ENCODE data around the gene CD8A.

CD8A gene

GRCh38 chr2:86825693-86826381 lies 35.1 kb upstream of the CD8A start:
- no peaks in the 10 kb centered on the region for H3K36me3 ChIP-seq (ENCODE audit: control insufficient read depth, insufficient read depth, low read length)
- 85% methylated on average over 11 to 12 of the region's 16 CpGs for whole genome bisulfite sequencing, 2 experiments (ENCODE audit: insufficient coverage in 2 of 2)
- H3K9me3 ChIP-seq (ENCODE audit: control insufficient read depth, low read length): peaks cover 4% of the 10 kb centered on the region

GRCh38 chr2:86825036-86825692 lies 34.5 kb upstream of the CD8A start:
- Histone ChIP-seq H3K4me3 (ENCODE audit: extremely low read depth, insufficient read depth, low read length, poor library complexity, severe bottlenecking) (no peak overlapping the region), H3K9me3 (ENCODE audit: control insufficient read depth, low read length) (peaks cover 4% of the 10 kb centered on the region), H3K4me1 (ENCODE audit: control insufficient read depth, insufficient read depth, low read length, poor library complexity, severe bottlenecking) (no peaks in the 10 kb centered on the region), H3K27ac (ENCODE audit: low read depth, low read length, severe bottlenecking) (no peak overlapping the region), H3K36me3 (ENCODE audit: control insufficient read depth, insufficient read depth, low read length) (no peaks in the 10 kb centered on the region)
- WGBS, 2 experiments (ENCODE audit: insufficient coverage in 2 of 2): 92 to 93% methylated on average over 5 to 7 of the region's 11 CpGs

More at GRCh38 chr2:86825693-86826381, 35.1 kb upstream of the CD8A start:
- Histone ChIP-seq H3K4me3 (ENCODE audit: extremely low read depth, insufficient read depth, low read length, poor library complexity, severe bottlenecking) (no peak overlapping the region), H3K4me1 (ENCODE audit: control insufficient read depth, insufficient read depth, low read length, poor library complexity, severe bottlenecking) (no peaks in the 10 kb centered on the region), H3K27ac (ENCODE audit: low read depth, low read length, severe bottlenecking) (no peak overlapping the region)

- Histone ChIP-seq H3K4me1 (ENCODE audit: control insufficient read depth, insufficient read depth, low read length, poor library complexity, severe bottlenecking) (no peaks in the 10 kb centered on the region), H3K27ac (ENCODE audit: low read depth, low read length, severe bottlenecking) (no peak overlapping the region), H3K9me3 (ENCODE audit: control insufficient read depth, low read length) (peaks cover 4% of the 10 kb centered on the region), H3K4me3 (ENCODE audit: extremely low read depth, insufficient read depth, low read length, poor library complexity, severe bottlenecking) (no peak overlapping the region), H3K36me3 (ENCODE audit: control insufficient read depth, insufficient read depth, low read length) (no peaks in the 10 kb centered on the region)
- WGBS, 2 experiments (ENCODE audit: insufficient coverage in 2 of 2): 44 to 100% methylated on average over 2 to 3 of the region's 3 CpGs
Measured at GRCh38 chr2:86822668-86823345, 32.1 kb upstream of the CD8A start.

- Histone ChIP-seq H3K9me3 (ENCODE audit: control insufficient read depth, low read length) (peaks cover 4% of the 10 kb centered on the region), H3K4me3 (ENCODE audit: extremely low read depth, insufficient read depth, low read length, poor library complexity, severe bottlenecking) (no peak overlapping the region), H3K4me1 (ENCODE audit: control insufficient read depth, insufficient read depth, low read length, poor library complexity, severe bottlenecking) (no peaks in the 10 kb centered on the region), H3K27ac (ENCODE audit: low read depth, low read length, severe bottlenecking) (no peak overlapping the region), H3K36me3 (ENCODE audit: control insufficient read depth, insufficient read depth, low read length) (no peaks in the 10 kb centered on the region)
- 87 to 90% methylated on average over 6 of the region's 6 CpGs for WGBS, 2 experiments (ENCODE audit: insufficient coverage in 2 of 2)
Measured at GRCh38 chr2:86821842-86822241, 31.1 kb upstream of the CD8A start.

GRCh38 chr2:86821306-86821705 lies 30.6 kb upstream of the CD8A start:
- no peak overlapping the region for H3K27ac ChIP-seq (ENCODE audit: low read depth, low read length, severe bottlenecking)
- H3K9me3 ChIP-seq (ENCODE audit: control insufficient read depth, low read length): peaks cover 4% of the 10 kb centered on the region
- no peaks in the 10 kb centered on the region for H3K36me3 ChIP-seq (ENCODE audit: control insufficient read depth, insufficient read depth, low read length)
- H3K4me3 ChIP-seq (ENCODE audit: extremely low read depth, insufficient read depth, low read length, poor library complexity, severe bottlenecking): no peak overlapping the region
- WGBS, 2 experiments (ENCODE audit: insufficient coverage in 2 of 2): 86 to 95% methylated on average over 11 to 12 of the region's 13 CpGs
- H3K4me1 ChIP-seq (ENCODE audit: control insufficient read depth, insufficient read depth, low read length, poor library complexity, severe bottlenecking): no peaks in the 10 kb centered on the region

GRCh38 chr2:86818957-86819356 lies 28.2 kb upstream of the CD8A start:
- Histone ChIP-seq H3K27ac (ENCODE audit: low read depth, low read length, severe bottlenecking) (no peak overlapping the region), H3K36me3 (ENCODE audit: control insufficient read depth, insufficient read depth, low read length) (no peaks in the 10 kb centered on the region), H3K4me3 (ENCODE audit: extremely low read depth, insufficient read depth, low read length, poor library complexity, severe bottlenecking) (no peak overlapping the region), H3K9me3 (ENCODE audit: control insufficient read depth, low read length) (peaks cover 4% of the 10 kb centered on the region), H3K4me1 (ENCODE audit: control insufficient read depth, insufficient read depth, low read length, poor library complexity, severe bottlenecking) (no peaks in the 10 kb centered on the region)
- WGBS, 2 experiments (ENCODE audit: insufficient coverage in 2 of 2): no CpG with 5 or more reads among the region's 2 CpGs

- H3K4me3 ChIP-seq (ENCODE audit: extremely low read depth, insufficient read depth, low read length, poor library complexity, severe bottlenecking): no peak overlapping the region
- peaks cover 4% of the 10 kb centered on the region for H3K9me3 ChIP-seq (ENCODE audit: control insufficient read depth, low read length)
- H3K4me1 ChIP-seq (ENCODE audit: control insufficient read depth, insufficient read depth, low read length, poor library complexity, severe bottlenecking): no peaks in the 10 kb centered on the region
- no peak overlapping the region for H3K27ac ChIP-seq (ENCODE audit: low read depth, low read length, severe bottlenecking)
- H3K36me3 ChIP-seq (ENCODE audit: control insufficient read depth, insufficient read depth, low read length): no peaks in the 10 kb centered on the region
- WGBS, 2 experiments (ENCODE audit: insufficient coverage in 2 of 2): 90% methylated on average over 2 of the region's 4 CpGs; no CpG with 5 or more reads in 1 of the 2 experiments
Measured at GRCh38 chr2:86818114-86818801, 27.5 kb upstream of the CD8A start.

GRCh38 chr2:86815611-86816010 lies 24.9 kb upstream of the CD8A start:
- Histone ChIP-seq H3K4me1 (ENCODE audit: control insufficient read depth, insufficient read depth, low read length, poor library complexity, severe bottlenecking) (no peaks in the 10 kb centered on the region), H3K4me3 (ENCODE audit: extremely low read depth, insufficient read depth, low read length, poor library complexity, severe bottlenecking) (no peak overlapping the region), H3K27ac (ENCODE audit: low read depth, low read length, severe bottlenecking) (no peak overlapping the region), H3K9me3 (ENCODE audit: control insufficient read depth, low read length) (no peaks in the 10 kb centered on the region), H3K36me3 (ENCODE audit: control insufficient read depth, insufficient read depth, low read length) (no peaks in the 10 kb centered on the region)
- 83 to 100% methylated on average over 1 of the region's 1 CpG for WGBS, 2 experiments (ENCODE audit: insufficient coverage in 2 of 2)

GRCh38 chr2:86809481-86810121 lies 18.9 kb upstream of the CD8A start:
- Histone ChIP-seq H3K4me3 (ENCODE audit: extremely low read depth, insufficient read depth, low read length, poor library complexity, severe bottlenecking) (no peak overlapping the region), H3K9me3 (ENCODE audit: control insufficient read depth, low read length) (no peaks in the 10 kb centered on the region), H3K36me3 (ENCODE audit: control insufficient read depth, insufficient read depth, low read length) (no peaks in the 10 kb centered on the region), H3K4me1 (ENCODE audit: control insufficient read depth, insufficient read depth, low read length, poor library complexity, severe bottlenecking) (peaks cover 3% of the 10 kb centered on the region), H3K27ac (ENCODE audit: low read depth, low read length, severe bottlenecking) (no peak overlapping the region)
- 73 to 77% methylated on average over 39 to 43 of the region's 43 CpGs for WGBS, 2 experiments (ENCODE audit: insufficient coverage in 2 of 2)

Data from mesodermal cell (in vitro differentiated cells).